ENCODE measurements around the gene ZNF445. TPM values are rescaled to one million over a fixed set of nuclear protein-coding genes. Genes with fewer than 3 reads are reported as not detected.

ZNF445 gene
- total and polyA plus RNA-seq, 4 donors: 2.1 to 8.7 (median 4.9) TPM

GRCh38 chr3:44427683-44428082 is 49.8 kb downstream of the ZNF445 start:
- Histone ChIP-seq H3K4me1 (ENCODE audit: control insufficient read depth in 4 of 4, insufficient read depth in 4 of 4, low read length in 3 of 4) (peaks cover 0 to 3% (median under 1%) of the 10 kb centered on the region in 4 donors), H3K36me3 (ENCODE audit: control insufficient read depth in 4 of 4, insufficient read depth in 3 of 4, low read depth in 1 of 4, low read length in 3 of 4) (no peaks in the 10 kb centered on the region), H3K27me3 (ENCODE audit: control insufficient read depth in 4 of 4, insufficient read depth in 4 of 4, low read length in 3 of 4) (no peaks in the 10 kb centered on the region), H3K9ac (ENCODE audit: low read depth in 1 of 2, low read length in 2 of 2) (no peak overlapping the region), H3K27ac (ENCODE audit: low read depth in 1 of 2, low read length in 2 of 2) (no peak overlapping the region), H3K9me3 (ENCODE audit: control insufficient read depth in 4 of 4, low read length in 3 of 4) (no peaks in the 10 kb centered on the region), H3K4me3 (ENCODE audit: low read depth in 1 of 3, low read length in 3 of 3) (no peak overlapping the region)
- DNase-seq (ENCODE audit: low spot score): no peak
- WGBS: 88% methylated on average over 3 of the region's 3 CpGs
- no peak for TF ChIP-seq FOXA1 (IDR thresholded peaks at IDR 0.05)
- TF ChIP-seq RXRA (IDR thresholded peaks at IDR 0.05): no peak
- TF ChIP-seq, protein P1, sequence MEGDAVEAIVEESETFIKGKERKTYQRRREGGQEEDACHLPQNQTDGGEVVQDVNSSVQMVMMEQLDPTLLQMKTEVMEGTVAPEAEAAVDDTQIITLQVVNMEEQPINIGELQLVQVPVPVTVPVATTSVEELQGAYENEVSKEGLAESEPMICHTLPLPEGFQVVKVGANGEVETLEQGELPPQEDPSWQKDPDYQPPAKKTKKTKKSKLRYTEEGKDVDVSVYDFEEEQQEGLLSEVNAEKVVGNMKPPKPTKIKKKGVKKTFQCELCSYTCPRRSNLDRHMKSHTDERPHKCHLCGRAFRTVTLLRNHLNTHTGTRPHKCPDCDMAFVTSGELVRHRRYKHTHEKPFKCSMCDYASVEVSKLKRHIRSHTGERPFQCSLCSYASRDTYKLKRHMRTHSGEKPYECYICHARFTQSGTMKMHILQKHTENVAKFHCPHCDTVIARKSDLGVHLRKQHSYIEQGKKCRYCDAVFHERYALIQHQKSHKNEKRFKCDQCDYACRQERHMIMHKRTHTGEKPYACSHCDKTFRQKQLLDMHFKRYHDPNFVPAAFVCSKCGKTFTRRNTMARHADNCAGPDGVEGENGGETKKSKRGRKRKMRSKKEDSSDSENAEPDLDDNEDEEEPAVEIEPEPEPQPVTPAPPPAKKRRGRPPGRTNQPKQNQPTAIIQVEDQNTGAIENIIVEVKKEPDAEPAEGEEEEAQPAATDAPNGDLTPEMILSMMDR (IDR thresholded peaks at IDR 0.05; ENCODE audit: low read depth, low read length, missing input control): no peak
- TF ChIP-seq MAX (IDR thresholded peaks at IDR 0.05): no peak
- no peak for TF ChIP-seq RAD21 (IDR thresholded peaks at IDR 0.05)
- no peak for TF ChIP-seq EGR1 (IDR thresholded peaks at IDR 0.05; ENCODE audit: low read depth in 2 of 2)
- TF ChIP-seq YY1 (IDR thresholded peaks at IDR 0.05): no peak
- TF ChIP-seq, protein P2, sequence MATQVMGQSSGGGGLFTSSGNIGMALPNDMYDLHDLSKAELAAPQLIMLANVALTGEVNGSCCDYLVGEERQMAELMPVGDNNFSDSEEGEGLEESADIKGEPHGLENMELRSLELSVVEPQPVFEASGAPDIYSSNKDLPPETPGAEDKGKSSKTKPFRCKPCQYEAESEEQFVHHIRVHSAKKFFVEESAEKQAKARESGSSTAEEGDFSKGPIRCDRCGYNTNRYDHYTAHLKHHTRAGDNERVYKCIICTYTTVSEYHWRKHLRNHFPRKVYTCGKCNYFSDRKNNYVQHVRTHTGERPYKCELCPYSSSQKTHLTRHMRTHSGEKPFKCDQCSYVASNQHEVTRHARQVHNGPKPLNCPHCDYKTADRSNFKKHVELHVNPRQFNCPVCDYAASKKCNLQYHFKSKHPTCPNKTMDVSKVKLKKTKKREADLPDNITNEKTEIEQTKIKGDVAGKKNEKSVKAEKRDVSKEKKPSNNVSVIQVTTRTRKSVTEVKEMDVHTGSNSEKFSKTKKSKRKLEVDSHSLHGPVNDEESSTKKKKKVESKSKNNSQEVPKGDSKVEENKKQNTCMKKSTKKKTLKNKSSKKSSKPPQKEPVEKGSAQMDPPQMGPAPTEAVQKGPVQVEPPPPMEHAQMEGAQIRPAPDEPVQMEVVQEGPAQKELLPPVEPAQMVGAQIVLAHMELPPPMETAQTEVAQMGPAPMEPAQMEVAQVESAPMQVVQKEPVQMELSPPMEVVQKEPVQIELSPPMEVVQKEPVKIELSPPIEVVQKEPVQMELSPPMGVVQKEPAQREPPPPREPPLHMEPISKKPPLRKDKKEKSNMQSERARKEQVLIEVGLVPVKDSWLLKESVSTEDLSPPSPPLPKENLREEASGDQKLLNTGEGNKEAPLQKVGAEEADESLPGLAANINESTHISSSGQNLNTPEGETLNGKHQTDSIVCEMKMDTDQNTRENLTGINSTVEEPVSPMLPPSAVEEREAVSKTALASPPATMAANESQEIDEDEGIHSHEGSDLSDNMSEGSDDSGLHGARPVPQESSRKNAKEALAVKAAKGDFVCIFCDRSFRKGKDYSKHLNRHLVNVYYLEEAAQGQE (IDR thresholded peaks at IDR 0.05): no peak
- TF ChIP-seq ATF3 (IDR thresholded peaks at IDR 0.05): no peak
- no peak for TF ChIP-seq TAF1 (conservative IDR thresholded peaks at IDR 0.05)
- no peak for TF ChIP-seq NR2F2 (IDR thresholded peaks at IDR 0.05)
- no peak for TF ChIP-seq HNF4A (conservative IDR thresholded peaks at IDR 0.05)
- TF ChIP-seq, protein P3, sequence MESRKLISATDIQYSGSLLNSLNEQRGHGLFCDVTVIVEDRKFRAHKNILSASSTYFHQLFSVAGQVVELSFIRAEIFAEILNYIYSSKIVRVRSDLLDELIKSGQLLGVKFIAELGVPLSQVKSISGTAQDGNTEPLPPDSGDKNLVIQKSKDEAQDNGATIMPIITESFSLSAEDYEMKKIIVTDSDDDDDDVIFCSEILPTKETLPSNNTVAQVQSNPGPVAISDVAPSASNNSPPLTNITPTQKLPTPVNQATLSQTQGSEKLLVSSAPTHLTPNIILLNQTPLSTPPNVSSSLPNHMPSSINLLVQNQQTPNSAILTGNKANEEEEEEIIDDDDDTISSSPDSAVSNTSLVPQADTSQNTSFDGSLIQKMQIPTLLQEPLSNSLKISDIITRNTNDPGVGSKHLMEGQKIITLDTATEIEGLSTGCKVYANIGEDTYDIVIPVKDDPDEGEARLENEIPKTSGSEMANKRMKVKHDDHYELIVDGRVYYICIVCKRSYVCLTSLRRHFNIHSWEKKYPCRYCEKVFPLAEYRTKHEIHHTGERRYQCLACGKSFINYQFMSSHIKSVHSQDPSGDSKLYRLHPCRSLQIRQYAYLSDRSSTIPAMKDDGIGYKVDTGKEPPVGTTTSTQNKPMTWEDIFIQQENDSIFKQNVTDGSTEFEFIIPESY (IDR thresholded peaks at IDR 0.05): no peak
- no peak for TF ChIP-seq HNF4G (IDR thresholded peaks at IDR 0.05)
- no peak for TF ChIP-seq JUND (IDR thresholded peaks at IDR 0.05)
- no peak for TF ChIP-seq FOXA2 (IDR thresholded peaks at IDR 0.05)
- TF ChIP-seq SP1 (IDR thresholded peaks at IDR 0.05): no peak

DNA sequence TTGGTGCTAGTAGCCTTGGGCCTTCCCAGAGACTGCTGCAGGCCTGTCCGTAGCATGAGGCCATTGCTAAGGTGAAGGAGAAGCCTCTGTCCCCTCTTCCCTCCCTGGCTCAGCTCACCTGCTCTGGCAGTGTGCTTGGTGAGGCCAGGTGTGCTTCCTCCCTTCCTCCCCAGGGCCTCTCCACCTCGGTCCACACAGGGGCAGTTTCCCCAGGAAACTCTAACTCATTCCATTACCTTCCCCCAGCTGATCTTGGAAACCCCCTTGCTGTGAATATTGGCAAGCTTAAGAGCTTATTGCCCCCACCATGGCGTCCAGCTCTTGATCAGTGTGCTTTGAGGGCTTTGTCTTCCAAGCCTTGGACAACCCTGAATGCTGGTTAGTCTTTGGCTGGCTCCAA is 52.7 kb downstream of the ZNF445 start:
- Histone ChIP-seq H3K27ac (ENCODE audit: low read depth in 1 of 2, low read length in 2 of 2) (peak overlapping the region in 1 of 2 donors; percentile 7), H3K27me3 (ENCODE audit: control insufficient read depth in 4 of 4, insufficient read depth in 4 of 4, low read length in 3 of 4) (no peaks in the 10 kb centered on the region), H3K9ac (ENCODE audit: low read depth in 1 of 2, low read length in 2 of 2) (no peak overlapping the region), H3K4me1 (ENCODE audit: control insufficient read depth in 4 of 4, insufficient read depth in 4 of 4, low read length in 3 of 4) (peaks cover 0 to 3% (median under 1%) of the 10 kb centered on the region in 4 donors), H3K4me3 (ENCODE audit: low read depth in 1 of 3, low read length in 3 of 3) (no peak overlapping the region), H3K9me3 (ENCODE audit: control insufficient read depth in 4 of 4, low read length in 3 of 4) (no peaks in the 10 kb centered on the region), H3K36me3 (ENCODE audit: control insufficient read depth in 4 of 4, insufficient read depth in 3 of 4, low read depth in 1 of 4, low read length in 3 of 4) (no peaks in the 10 kb centered on the region)
- no peak for DNase-seq (ENCODE audit: low spot score)
- WGBS: 86% methylated on average over 3 of the region's 3 CpGs
- TF ChIP-seq RXRA (IDR thresholded peaks at IDR 0.05): no peak
- no peak for TF ChIP-seq YY1 (IDR thresholded peaks at IDR 0.05)
- no peak for TF ChIP-seq GABPA (IDR thresholded peaks at IDR 0.05 in 1 of 2, conservative IDR thresholded peaks at IDR 0.05 in 1 of 2)
- TF ChIP-seq, protein P3 (IDR thresholded peaks at IDR 0.05): no peak
- TF ChIP-seq RAD21 (IDR thresholded peaks at IDR 0.05): no peak
- no peak for TF ChIP-seq JUND (IDR thresholded peaks at IDR 0.05)
- TF ChIP-seq HNF4G (IDR thresholded peaks at IDR 0.05): no peak
- TF ChIP-seq ATF3 (IDR thresholded peaks at IDR 0.05): no peak
- no peak for TF ChIP-seq HNF4A (conservative IDR thresholded peaks at IDR 0.05)
- no peak for TF ChIP-seq FOXA2 (IDR thresholded peaks at IDR 0.05)
- TF ChIP-seq, protein P1 (IDR thresholded peaks at IDR 0.05; ENCODE audit: low read depth, low read length, missing input control): no peak
